GM18870 (cell line): ENCODE data around the gene VASH2.
A peak's percentile ranks its signal among the peaks of the same experiment; 100 is the strongest.

Experiments
- ATAC-seq: cut with Tn5 transposase; IDR thresholded peaks from one replicate; pipeline ENCODE4 v1.9.1; 2021; ENCODE audit warnings: moderate library complexity; ENCODE audit not compliant: unreplicated experiment

Gene VASH2

GRCh38 chr1:212928323-212929291, 21.7 kb upstream of the VASH2 start:
- peak; percentile 80 for ATAC-seq

DNA sequence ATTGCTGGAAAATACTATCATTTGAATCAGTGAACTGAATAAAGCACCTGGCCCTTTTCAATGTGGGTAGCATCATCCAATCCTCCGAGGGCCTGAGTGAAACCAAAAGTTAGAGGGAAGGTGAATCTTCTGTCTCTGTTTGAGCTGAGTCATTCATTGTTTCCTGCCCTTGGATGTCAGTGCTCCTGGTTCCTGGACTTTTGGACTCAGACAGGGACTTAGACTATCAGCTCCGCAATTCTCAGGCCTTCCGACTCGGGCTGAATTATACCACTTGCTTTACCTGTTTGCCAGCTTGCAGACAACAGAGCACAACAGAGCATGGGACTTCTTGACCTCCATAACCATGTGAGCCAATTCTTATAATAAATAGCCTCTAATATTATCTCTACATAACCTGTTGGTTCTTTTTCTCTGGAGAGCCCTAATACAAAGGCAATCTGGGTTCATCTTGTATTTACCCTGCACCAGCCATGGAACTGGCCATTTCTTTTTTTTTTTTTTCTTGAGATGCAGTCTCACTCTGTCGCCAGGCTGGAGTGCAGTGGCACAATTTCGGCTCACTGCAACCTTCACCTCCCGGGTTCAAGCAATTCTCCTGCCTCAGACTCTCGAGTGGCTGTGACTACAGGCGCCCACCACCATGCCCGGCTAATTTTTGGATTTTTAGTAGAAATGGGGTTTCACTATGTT, 19.2 kb upstream of the VASH2 start:
- ATAC-seq, result peak; percentile 56

- no peak for ATAC-seq
Measured at GRCh38 chr1:212933815-212934471, 16.4 kb upstream of the VASH2 start.

- no peak for ATAC-seq
Measured at GRCh38 chr1:212935387-212935981, 14.9 kb upstream of the VASH2 start.

GRCh38 chr1:212937034-212937433, 13.3 kb upstream of the VASH2 start:
- no peak for ATAC-seq

DNA sequence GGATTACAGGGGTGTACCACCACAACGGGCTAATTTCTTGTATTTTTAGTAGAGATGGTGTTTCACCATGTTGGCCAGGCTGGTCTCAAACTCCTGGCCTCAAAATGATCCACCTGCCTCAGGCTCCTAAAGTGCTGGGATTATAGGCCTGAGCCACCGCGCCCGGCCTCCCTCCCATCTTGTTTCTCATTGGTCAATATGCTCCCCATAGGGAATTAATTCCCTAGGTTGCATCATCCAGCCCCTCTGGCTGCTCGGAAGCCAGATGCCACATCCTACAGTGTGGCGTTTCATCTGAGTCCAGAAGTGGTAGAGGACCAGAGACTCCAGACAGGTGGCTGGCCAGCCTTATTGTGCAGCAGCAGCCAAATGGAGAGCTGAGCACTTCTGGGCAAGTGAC, 11.5 kb upstream of the VASH2 start:
- ATAC-seq, result no peak

GRCh38 chr1:212941452-212941851, 8.9 kb upstream of the VASH2 start:
- ATAC-seq, result no peak

DNA sequence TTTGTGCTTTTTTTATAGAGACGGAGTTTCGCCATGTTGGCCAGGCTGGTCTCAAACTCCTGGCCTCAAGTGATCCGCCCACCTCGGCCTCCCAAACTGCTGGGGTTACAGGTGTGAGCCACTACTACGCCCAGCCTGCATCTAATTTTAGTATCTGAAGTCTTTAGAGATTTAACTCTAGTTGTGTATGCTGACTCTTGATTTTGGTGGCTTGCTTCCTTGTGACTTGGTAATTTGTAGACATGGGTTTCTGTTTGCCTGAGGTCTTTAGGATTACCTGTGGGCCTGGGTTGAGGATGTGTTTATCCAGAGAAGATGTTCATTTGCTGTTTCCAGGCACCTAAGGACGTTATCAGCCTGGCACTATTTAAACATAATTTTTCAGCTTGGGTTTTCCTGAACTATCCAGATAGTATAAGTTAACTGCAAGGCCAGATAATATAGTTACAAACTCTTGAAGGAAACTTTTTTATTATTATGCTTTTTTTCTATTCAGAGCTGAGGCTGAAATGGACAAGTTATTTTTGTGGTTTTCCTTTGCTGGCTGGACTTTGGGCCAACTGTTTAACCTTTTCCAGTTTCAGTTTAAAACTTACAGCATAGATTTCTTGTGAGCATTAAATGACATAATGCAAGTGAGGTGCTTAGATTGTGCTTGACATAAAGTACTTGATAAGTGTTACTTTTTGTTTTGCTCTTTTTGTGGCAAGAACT, 7.5 kb upstream of the VASH2 start:
- no peak for ATAC-seq

GRCh38 chr1:212943393-212943710, 7.0 kb upstream of the VASH2 start:
- no peak for ATAC-seq

GRCh38 chr1:212944229-212944901, 6.0 kb upstream of the VASH2 start:
- no peak for ATAC-seq

- no peak for ATAC-seq
Measured at GRCh38 chr1:212945056-212945455, 5.3 kb upstream of the VASH2 start.

DNA sequence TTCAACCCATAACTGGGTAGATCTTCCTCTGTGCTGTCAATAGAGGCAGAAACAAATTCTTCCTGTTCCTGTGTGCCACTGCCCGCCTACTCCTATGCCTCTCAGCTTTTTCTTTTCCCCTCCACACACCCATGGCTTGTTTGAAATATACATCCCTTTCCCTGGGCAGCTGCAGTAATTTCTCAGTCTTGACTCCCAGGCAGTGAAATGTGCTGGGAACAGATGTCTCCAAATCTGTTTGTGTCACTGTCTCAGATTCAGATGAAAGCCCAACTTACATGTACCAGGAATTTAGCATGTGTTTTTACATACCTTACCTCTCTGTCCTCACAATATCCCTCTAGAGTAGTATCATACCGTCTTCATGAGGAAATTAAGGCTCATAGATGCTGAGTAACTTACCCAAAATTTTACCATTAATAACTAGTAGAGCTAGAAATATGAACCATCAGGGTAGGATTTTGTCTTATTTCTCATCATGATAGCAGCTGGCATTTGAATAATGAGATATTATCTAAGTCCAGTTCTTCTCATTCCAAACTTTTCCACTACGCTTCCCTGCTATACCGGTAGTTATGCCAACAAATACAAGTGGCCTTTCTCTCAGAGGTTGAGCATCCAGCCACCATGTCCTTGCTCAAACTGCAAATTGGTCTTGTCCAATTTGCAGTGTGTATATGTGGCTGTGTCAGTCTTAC, 4.7 kb upstream of the VASH2 start:
- ATAC-seq, result no peak

DNA sequence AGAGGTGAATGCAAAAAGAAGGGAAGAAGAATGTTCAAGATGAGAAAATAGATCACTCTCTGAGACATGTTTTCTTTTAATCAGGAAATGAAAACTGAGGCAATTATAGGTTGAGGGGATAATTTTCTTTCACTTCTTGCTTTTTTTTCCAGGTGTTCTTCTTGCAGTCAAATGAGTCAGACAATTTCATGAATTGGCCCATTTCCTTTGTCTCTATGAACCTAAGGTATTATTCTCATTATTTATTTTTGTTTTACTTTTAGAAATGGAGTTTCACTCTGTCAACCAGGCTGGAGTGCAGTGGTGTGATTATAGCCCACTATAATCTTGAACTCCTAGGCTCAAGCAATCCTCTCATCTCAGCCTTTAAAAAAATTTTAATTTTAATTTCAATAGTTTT, 3.5 kb upstream of the VASH2 start:
- no peak for ATAC-seq

- no peak for ATAC-seq
Measured at GRCh38 chr1:212949771-212950170, 570 bp upstream of the VASH2 start.

- ATAC-seq, result no peak
Measured at GRCh38 chr1:212951126-212951946, 995 bp downstream of the VASH2 start.

GRCh38 chr1:212951947-212952640, 1.8 kb downstream of the VASH2 start:
- no peak for ATAC-seq

DNA sequence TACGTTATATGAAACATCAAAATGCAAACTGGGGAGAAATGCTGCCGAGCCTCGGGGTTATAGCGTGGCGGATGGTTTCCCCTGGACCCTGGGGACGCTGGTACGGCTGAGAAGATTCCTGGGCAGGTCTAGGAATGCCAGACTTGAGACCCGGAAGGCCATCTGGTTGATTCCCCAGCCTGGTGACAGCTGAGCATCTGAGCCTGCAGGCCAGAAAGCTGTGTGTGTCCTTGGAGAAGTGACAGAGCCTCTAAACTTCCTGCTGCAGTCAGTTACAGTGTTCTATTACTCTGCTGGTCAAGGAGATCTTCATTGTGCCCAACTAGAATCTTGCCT, 2.3 kb downstream of the VASH2 start:
- ATAC-seq, result no peak

DNA sequence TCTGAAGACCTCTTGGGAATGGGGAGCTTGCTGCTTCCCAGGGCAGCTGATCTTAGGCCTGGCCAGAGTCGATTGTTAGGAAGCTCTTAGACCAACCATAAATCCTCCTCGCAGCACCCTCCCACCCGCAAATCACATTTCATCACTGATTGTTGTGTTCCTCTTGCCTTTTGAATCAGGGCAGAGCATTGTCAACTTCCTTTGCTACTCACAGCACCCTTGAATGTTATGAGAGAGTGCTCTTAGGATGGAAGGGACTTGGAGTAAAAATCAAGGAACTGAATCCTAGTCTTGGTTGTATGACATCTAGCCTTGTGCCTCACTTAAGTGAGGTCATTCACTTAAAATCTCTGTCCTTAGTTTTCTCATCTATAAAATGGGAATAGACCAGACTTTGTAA, 3.0 kb downstream of the VASH2 start:
- no peak for ATAC-seq
